HepG2 (cell line): Measurements from ENCODE around the gene DMBT1.

Experiments
- FOXP1 ChIP-seq, 2 experiments: fragments of 450-650 bp in 1 of 2; IDR thresholded peaks; 2 replicates each; pipeline ENCODE4 v1.6.1; 2017 to 2018; ENCODE audit warnings: antibody characterized with exemption in 1 of 2
- IKZF4 ChIP-seq: sonication (generic); formaldehyde crosslinking; IDR thresholded peaks from 2 replicates; pipeline ENCODE4 v1.5.1; 2020; ENCODE audit warnings: borderline replicate concordance, mild to moderate bottlenecking, low read depth, missing genetic modification reagents; ENCODE audit errors: not compliant biosample characterization
- REXO4 ChIP-seq: sonication (generic); formaldehyde crosslinking; IDR thresholded peaks from 2 replicates; pipeline ENCODE4 v1.8.0; 2022; ENCODE audit warnings: missing genetic modification reagents, mild to moderate bottlenecking, borderline replicate concordance
- TF ChIP-seq, protein P1 (sequence below): sonication (generic); formaldehyde crosslinking; IDR thresholded peaks from 2 replicates; pipeline ENCODE4 v1.8.1; 2023; ENCODE audit warnings: mild to moderate bottlenecking, missing genetic modification reagents, borderline replicate concordance

GRCh38 chr10:122642726-122643605, 82.4 kb downstream of the DMBT1 start:
- TF ChIP-seq REXO4 (CRISPR knock-in tag) (no peak), FOXP1 (IDR thresholded peaks at IDR 0.05) (no peak), FOXP1 (CRISPR knock-in tag; IDR thresholded peaks at IDR 0.05) (no peak), IKZF4 (CRISPR knock-in tag) (no peak)
- TF ChIP-seq, protein P1, sequence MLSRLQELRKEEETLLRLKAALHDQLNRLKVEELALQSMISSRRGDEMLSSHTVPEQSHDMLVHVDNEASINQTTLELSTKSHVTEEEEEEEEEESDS (CRISPR knock-in tag) = no peak
